CD4-positive, alpha-beta T cell treated with Interferon gamma for 1 hour (primary cell): Measurements from ENCODE around the gene NFKBIB.
"Not testable (repeated sequence)": the region's sequence is repeated elsewhere in the genome, so short reads cannot be mapped to it uniquely, and the experiment has no call there.

Source experiments
- DNase-seq: peaks from one replicate; pipeline ENCODE4 v3.0.0-alpha.2; 2020

The NFKBIB gene

GRCh38 chr19:38931521-38931793, 31.7 kb downstream of the NFKBIB start:
- no peak for DNase-seq

- peak; percentile 32 for DNase-seq
Measured at GRCh38 chr19:38932425-38933179, 32.8 kb downstream of the NFKBIB start.

- DNase-seq, result no peak
Measured at GRCh38 chr19:38933544-38933943, 33.8 kb downstream of the NFKBIB start.

- no peak for DNase-seq
Measured at GRCh38 chr19:38939957-38940356, 40.2 kb downstream of the NFKBIB start.

- DNase-seq, result not testable (repeated sequence)
Measured at GRCh38 chr19:38941466-38941865, 41.7 kb downstream of the NFKBIB start.

GRCh38 chr19:38941979-38942378, 42.2 kb downstream of the NFKBIB start:
- DNase-seq, result no peak

GRCh38 chr19:38942471-38943181, 42.9 kb downstream of the NFKBIB start:
- no peak for DNase-seq

GRCh38 chr19:38944981-38945506, 45.3 kb downstream of the NFKBIB start:
- DNase-seq, result no peak

- no peak for DNase-seq
Measured at GRCh38 chr19:38945562-38946228, 45.9 kb downstream of the NFKBIB start.

GRCh38 chr19:38946229-38947010, 46.7 kb downstream of the NFKBIB start:
- no peak for DNase-seq

- peak; percentile 83 for DNase-seq
Measured at GRCh38 chr19:38949580-38950367, 50.0 kb downstream of the NFKBIB start.

GRCh38 chr19:38951187-38951586, 51.4 kb downstream of the NFKBIB start:
- DNase-seq, result no peak

GRCh38 chr19:38952395-38953165, 52.8 kb downstream of the NFKBIB start:
- no peak for DNase-seq

- no peak for DNase-seq
Measured at GRCh38 chr19:38953677-38954076, 53.9 kb downstream of the NFKBIB start.

- DNase-seq, result no peak
Measured at GRCh38 chr19:38956264-38956663, 56.5 kb downstream of the NFKBIB start.

- DNase-seq, result no peak
Measured at GRCh38 chr19:38958301-38958700, 58.5 kb downstream of the NFKBIB start.
